HG03439 (cell line): ENCODE data around the gene ARHGAP20.

Experiments used
- ATAC-seq: cut with Tn5 transposase; IDR thresholded peaks from one replicate; pipeline ENCODE4 v1.9.1; 2021; ENCODE audit warnings: mild to moderate bottlenecking, moderate library complexity; ENCODE audit not compliant: unreplicated experiment

Gene ARHGAP20

GRCh38 chr11:110711776-110712658 lies at the start of gene ARHGAP20:
Gene ARHGAP20, minus strand, starts transcription at chr11:110712437. Its CDS starts 206 bp downstream, at chr11:110712231.
- ATAC-seq = peak; percentile 77

DNA sequence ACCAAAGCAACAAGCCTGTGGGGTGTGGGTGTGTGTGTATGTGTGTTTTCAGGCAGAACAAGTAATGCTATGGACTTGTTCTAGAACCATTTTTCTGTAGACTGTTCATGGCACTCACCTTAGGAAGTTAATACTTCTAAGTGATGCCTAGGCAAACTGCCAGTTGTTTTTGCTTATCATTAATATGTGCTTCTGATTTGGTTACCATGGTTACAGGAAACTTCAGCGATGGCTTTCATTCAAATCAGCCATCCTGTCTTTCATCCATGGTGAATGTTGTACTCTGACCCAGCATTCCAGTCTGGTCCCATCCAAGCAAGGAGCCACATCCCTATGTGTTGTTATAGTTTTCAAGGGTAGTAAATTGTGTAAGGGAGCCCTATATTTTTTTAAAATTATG lies 49.8 kb upstream of the ARHGAP20 start:
- ATAC-seq = no peak

DNA sequence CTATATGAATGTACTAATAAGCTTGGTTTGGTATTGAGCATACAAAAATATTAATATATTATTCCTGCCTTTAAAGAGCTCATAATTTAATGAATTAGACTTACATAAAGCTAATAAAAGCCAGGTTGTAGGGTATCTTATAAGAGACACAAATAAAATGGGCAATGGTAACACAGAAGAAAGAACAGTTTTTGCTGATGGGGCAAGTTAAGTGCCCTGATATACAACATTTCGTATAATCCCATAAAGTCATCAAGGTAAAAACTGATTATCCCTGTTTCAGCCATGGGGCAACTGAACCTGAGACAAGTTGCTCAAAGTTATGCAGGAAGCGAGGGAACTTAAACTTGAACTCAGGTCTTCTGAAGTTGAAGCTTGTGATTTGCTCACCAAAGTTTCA lies 48.9 kb upstream of the ARHGAP20 start:
- ATAC-seq = no peak

GRCh38 chr11:110759972-110760381 lies 47.7 kb upstream of the ARHGAP20 start:
- ATAC-seq = no peak

DNA sequence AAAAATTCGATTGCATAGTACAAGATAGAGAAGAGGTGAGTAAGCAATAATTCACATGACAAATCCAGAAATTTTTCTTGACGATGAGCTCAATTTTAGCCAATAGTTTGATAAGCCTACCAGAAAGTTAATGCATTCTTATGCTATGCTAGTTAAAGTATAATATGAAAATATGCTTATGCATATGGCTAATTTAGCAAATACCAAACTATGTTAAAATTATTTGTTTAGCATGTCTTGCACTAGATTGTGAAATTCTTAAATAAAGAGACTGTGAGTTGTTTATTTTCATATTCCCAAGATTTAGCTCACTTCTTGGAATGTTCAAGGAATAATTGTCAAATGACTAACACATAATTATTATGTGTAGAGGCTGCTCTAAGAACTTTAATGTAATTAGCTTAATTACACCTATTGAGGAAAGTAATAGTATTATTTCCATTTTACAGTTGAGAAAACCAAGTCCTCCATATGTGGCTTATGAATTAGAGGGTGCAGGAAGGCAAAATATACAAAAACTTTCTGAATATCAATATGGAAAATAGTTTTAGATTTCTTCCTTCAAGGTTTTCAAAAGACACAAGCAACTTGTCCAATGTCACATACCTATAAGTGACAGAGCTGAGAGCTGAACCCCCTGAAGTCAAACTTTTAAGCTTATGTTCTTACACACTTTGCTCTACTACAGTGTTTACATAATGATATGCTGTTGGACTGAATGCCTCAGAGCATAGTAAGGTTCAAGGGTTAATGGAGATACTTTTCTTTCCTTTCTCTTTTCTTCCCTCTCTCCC lies 45.9 kb upstream of the ARHGAP20 start:
- no peak for ATAC-seq

DNA sequence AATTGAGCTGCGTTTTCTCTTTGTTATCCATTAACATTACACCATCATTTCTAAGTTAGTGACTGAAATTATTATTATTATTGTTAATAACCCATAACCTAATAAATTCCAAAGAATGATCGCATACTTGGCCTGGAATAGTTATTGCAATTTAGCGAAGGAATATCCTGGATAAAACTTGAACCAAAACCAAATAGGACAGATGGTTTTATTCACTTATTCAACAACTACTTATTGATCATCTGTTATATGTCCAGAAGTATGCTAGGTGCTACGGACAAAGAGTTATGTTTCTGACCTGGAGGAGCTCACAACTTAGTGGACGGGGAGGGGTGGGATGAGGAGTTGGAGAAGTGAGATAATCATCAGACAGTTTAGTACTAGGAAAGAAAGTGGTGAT lies 44.8 kb upstream of the ARHGAP20 start:
- ATAC-seq = no peak

DNA sequence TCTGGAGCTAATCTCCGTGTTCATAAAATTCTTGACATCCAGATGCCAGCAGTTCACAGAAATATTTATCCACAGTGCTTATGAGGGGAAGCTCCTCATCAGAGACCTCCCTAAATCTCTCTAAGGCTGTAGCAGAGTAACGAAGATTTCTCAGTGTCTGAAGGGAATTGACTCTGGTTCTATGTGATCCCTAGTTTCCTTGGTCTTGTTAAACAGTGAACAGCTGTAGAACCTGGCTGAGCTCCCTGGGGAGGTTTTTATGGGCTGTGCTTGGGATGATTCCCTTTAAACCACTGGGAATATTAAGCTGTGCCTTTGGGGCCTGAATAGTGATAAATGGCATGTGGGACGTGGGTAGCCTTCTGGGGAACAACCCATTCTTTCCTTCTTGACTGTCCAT lies 43.7 kb upstream of the ARHGAP20 start:
- ATAC-seq = no peak

DNA sequence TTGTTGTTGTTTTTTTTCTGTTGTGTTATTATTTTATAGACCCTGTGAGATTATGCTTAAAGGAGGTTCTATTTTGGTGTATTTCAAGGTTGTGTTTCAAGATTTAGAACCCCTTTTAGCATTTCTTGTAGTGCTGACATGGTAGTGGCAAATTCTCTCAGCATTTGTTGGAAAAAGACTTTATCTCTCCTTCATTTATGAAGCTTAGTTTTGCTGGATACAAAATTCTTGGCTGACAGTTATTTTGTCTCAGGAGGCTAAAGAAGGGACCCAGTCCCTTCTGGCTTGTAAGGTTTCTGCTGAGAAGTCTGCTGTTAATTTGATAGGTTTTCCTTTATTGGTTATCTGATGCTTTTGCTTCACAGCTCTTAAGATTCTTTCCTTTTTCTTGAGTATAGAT lies 40.7 kb upstream of the ARHGAP20 start:
- ATAC-seq = no peak

GRCh38 chr11:110750100-110750499 lies 37.9 kb upstream of the ARHGAP20 start:
- ATAC-seq = no peak

DNA sequence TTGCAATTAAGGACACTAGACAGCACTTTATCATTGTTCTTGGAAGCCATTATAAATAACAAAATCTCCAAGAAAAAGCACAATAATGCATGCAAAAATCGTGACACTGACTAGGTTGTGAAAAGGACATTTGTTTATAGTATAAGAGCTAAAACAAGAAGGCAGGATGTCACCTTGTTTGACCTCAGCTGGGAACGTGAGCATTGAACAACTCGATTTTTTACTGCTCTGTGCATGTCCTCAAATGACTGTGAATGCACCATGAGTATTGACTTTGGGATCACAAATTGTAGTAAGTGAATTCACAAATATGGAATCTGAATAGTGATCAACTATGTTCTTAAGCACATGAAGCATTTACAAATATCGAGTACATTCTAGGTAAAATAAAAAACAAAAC lies 35.3 kb upstream of the ARHGAP20 start:
- ATAC-seq = no peak

DNA sequence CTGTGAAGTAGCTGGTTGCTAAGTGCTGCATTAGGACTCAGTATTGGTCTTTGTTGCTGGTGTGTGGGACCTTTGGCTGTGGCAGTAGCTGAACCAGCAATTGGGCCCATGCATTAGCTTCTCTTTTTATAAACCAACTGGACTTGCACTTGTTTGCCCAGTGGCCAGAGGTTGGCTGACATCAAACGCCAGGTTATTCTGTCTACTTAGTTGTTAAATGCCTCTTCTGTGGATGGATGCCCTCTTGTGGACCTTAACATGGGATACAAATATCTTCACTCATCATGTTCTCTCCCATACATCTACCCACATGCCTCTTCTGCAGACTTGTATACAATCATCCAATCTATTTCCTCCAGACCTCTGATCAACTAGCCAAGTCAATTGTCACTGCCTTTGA lies 26.4 kb upstream of the ARHGAP20 start:
- no peak for ATAC-seq

- no peak for ATAC-seq
Measured at GRCh38 chr11:110737593-110737992, 25.4 kb upstream of the ARHGAP20 start.

DNA sequence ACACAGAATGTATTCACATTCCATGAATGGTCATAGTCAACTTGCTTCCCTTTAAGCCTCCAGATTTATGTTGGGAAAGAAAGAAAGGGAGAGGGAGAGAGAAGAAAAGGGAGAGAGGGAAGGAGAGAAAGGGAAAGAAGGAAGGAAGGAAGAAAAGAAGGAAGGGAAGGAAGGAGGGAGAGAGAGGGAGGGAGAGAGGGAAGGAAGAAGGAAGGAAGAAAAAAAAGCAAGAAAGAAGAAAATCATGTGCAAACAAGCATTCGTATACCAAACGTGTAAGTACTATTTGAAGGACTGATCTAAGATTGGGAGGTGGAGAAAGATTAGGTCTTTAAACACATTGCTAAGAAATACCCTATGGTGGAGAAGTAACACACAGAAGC lies 23.9 kb upstream of the ARHGAP20 start:
- no peak for ATAC-seq

DNA sequence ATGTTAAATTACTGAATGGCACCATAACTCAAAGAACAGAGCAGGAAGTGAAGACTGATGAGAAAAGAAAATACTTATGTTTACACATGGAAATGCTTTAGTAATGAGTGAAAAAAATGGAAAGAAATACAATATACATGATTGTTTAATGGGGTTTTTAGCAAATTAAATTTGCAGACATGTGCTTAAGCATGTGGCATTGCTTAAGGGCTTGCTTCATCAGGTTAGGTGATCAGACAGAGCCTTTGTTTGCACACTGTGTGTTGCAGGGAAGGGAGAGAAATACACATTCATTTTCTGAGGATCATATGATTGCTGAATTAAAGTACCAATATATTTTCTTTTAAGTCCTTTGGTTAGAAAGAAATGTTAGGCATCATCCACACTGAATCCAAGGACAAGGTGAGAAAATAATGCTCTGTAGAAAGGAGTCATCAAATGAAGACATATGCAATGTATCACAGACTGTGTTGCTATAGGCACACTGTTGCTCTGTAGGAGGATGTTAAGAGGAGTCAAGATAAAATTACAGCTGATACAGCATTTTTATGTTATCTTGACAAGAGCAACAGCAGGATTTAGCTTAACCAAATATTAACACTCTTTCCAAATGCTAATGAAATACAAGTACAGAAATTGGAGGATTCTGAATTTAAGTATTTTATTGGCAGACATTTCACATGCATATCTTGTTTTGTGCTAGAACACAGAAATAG lies 23.4 kb upstream of the ARHGAP20 start:
- ATAC-seq = no peak

GRCh38 chr11:110734790-110735189 lies 22.6 kb upstream of the ARHGAP20 start:
- ATAC-seq = no peak

GRCh38 chr11:110730773-110731172 lies 18.5 kb upstream of the ARHGAP20 start:
- no peak for ATAC-seq

GRCh38 chr11:110728883-110729282 lies 16.6 kb upstream of the ARHGAP20 start:
- ATAC-seq = no peak

DNA sequence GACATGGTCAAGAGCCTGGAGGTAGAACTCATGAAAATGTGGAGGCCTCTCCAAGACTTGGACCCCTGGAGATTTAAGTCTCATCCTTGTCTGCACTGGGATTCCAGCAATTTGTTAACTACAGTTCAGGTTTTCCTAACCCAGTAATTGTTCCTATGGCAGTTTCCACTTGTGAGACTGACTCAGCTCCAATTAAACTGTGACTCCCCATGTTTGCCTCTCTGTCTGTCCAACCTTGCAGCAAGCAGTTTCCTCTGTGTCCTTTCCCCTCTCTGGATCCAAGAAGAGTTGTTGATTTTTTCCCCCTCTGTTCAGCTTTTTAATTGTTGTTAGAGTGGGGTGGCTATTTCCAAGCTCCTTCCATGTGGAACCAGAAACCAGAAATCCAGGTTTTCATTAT lies 16.2 kb upstream of the ARHGAP20 start:
- ATAC-seq = no peak

- no peak for ATAC-seq
Measured at GRCh38 chr11:110724358-110724757, 12.1 kb upstream of the ARHGAP20 start.

DNA sequence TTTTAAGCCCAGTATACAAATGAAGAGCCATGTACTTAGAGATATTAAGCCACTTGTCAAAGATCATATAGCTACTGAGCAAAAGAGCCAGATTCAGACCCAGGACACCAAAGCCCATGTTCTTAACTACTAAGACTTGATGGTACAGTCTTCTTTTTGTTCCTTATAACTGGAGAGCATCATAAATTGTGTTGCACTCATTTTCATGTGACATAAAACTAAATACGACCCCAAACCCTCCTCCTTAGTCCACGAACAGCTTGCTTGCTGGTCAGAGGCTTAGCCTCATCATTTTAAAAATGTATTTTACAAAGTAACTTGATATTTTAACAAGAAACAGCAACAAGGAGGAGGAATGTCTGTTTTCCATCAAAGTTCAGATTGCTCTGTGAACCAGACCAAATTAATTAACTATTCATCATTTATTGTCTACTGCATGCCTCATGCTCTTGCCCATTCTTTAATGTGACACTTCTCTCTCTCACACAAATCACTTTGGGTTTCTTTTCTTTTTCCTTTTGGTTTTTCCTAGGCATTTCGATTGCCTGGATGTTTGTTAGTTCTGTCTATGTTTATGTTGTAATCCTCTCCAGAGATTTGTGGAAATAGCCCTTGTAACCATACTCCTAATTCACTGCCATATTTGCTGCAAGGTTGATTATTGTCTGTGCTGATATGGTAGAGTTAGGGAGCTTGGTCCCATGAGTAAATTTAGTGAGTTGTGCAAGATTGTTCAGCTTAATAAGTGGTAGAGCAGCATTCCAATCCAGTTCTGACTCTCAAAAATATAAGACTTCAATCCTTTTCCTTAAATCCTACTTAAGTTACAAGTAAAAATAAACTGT lies 8.4 kb upstream of the ARHGAP20 start:
- no peak for ATAC-seq

- no peak for ATAC-seq
Measured at GRCh38 chr11:110716361-110716760, 4.1 kb upstream of the ARHGAP20 start.
